Transverse colon (tissue), 4 donors: ENCODE results near the gene ACHE. TPM values are rescaled to one million over a fixed set of nuclear protein-coding genes. Genes with fewer than 3 reads are reported as not detected.
"Not testable (repeated sequence)": the region's sequence is repeated elsewhere in the genome, so short reads cannot be mapped to it uniquely, and the experiment has no call there.

Experiments used
- DNase-seq: peaks from one replicate; pipeline ENCODE4 v3.0.0-alpha.2; 2019
- H3K27ac ChIP-seq, 4 donors: fragments of 200-600 bp; sonication (generic); 2 replicates each; pipeline ENCODE4 v1.5.1; 2016 to 2018; ENCODE audit warnings: inconsistent platforms in 4 of 4
- H3K27me3 ChIP-seq: fragments of 200-600 bp; sonication (generic); 2 replicates; pipeline ENCODE4 v1.5.1; 2017; ENCODE audit warnings: inconsistent platforms
- H3K36me3 ChIP-seq, 4 donors: fragments of 200-600 bp; sonication (generic); 2 replicates each; pipeline ENCODE4 v1.5.1; 2017 to 2019; ENCODE audit warnings: inconsistent platforms in 4 of 4
- H3K4me1 ChIP-seq, 4 donors: fragments of 200-600 bp; sonication (generic); 2 replicates each; pipeline ENCODE4 v1.5.1; 2017 to 2020; ENCODE audit warnings: inconsistent platforms in 4 of 4
- H3K4me3 ChIP-seq, 4 donors: fragments of 200-600 bp; sonication (generic); 1 replicate in 1 of 4; 2 replicates in 3 of 4; pipeline versions ENCODE4 v1.5.1 to v1.6.1; 2017 to 2019; ENCODE audit warnings: inconsistent platforms in 4 of 4
- H3K9me3 ChIP-seq, 2 donors: fragments of 200-600 bp; sonication (generic); 2 replicates each; pipeline ENCODE4 v1.5.1; 2017 to 2019; ENCODE audit warnings: inconsistent platforms in 2 of 2
- EP300 ChIP-seq: sonication (generic); formaldehyde crosslinking; IDR thresholded peaks from one replicate; pipeline ENCODE4 v1.6.1; 2017; ENCODE audit warnings: antibody characterized with exemption, low read depth
- POLR2A ChIP-seq: fragments of 450-650 bp; IDR thresholded peaks from one replicate; pipeline ENCODE4 v1.6.1; 2016; ENCODE audit warnings: antibody characterized with exemption, mild to moderate bottlenecking, moderate library complexity
- POLR2AphosphoS5 ChIP-seq, 3 donors: sonication (generic); formaldehyde crosslinking; IDR thresholded peaks; one replicate each; pipeline ENCODE4 v1.6.1; 2016; ENCODE audit warnings: antibody characterized with exemption in 3 of 3
- WGBS, 2 donors: methylation state at CpG; one replicate each; pipeline ENCODE4 v1.1.5; 2018; ENCODE audit warnings: low coverage in 1 of 2; 5-methylcytosine and 5-hydroxymethylcytosine counted together
- in situ Hi-C, 4 donors: fragments of 200-750 bp; cut with MboI; loops; one replicate each; pipeline versions ENCODE4 v1.15.0 to v1.15.1; 2017; ENCODE audit warnings: low sequenced_read_pairs in 3 of 4, low pct_ligation_motif_present in 1 of 4, low pct_unique_long_range_greater_than_20kb in 1 of 4
- intact Hi-C: fragments of 100-400 bp; cut with DNase I; formaldehyde crosslinking; loops from one replicate; pipeline ENCODE4 v1.15.1; 2023; ENCODE audit warnings: low total_unique reads
- total RNA-seq, 4 donors: library from RNA; depleted of rRNA; stranded (reverse); fragments of >200 nt; gene quantifications; one replicate each; pipeline ENCODE4 v1.1.0, GENCODE V29; 2016
- TF ChIP-seq, protein P1 (sequence below), 5 experiments: fragments of 200-600 bp in 3 of 5; fragments of 450-650 bp in 2 of 5; sonication (generic) in 3 of 5; IDR thresholded peaks; 1 replicate in 2 of 5; 2 replicates in 3 of 5; pipeline ENCODE4 v1.5.1; 2016 to 2017; ENCODE audit warnings: antibody characterized with exemption in 5 of 5, inconsistent platforms in 3 of 5, mild to moderate bottlenecking in 2 of 5, moderate library complexity in 1 of 5

ACHE gene
- total RNA-seq, 4 donors from 2014 or later, result 3.8 to 29.9 (median 14.3) TPM

DNA sequence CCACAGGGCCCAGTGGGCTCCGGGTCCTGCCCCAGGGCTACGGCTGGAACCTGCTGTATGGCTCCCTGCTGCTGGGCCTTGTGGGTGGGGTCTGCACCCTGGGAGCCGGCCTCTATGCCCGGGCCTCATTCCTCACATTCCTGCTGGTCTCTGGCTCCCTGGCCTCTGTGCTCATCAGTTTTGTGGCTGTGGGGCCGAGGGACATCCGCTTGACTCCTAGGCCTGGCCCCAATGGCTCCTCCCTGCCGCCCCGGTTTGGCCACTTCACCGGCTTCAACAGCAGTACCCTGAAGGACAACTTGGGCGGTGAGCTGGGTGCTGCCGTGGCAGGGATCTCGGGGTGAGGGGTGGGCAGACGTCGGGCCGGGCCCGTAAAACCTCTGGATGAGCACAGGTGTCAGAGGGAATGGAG lies 38.8 kb downstream of the ACHE start:
- no peak for DNase-seq
- H3K27me3 ChIP-seq, result no peaks in the 10 kb centered on the region
- no peaks in the 10 kb centered on the region for H3K9me3 ChIP-seq
- no peak overlapping the region for H3K27ac ChIP-seq
- H3K36me3 ChIP-seq, result no peaks in the 10 kb centered on the region
- intact Hi-C loops (loop anchor here (10.0 kb wide), 1 partner anchor 152 kb away; the partner anchor contains the start of gene POP7), in situ Hi-C loops (loop anchor here in 3 of 4 donors (5.0 to 25.0 kb wide), 3 partner anchors 62 to 155 kb away; partner anchors contain the start of genes EPO (in 1 of the 3) and POP7 (in 1 of the 3))
- H3K4me1 ChIP-seq, result peaks cover 0 to 16% (median 12%) of the 10 kb centered on the region in 4 donors
- 96% methylated on average over 16 of the region's 16 CpGs; no CpG with 5 or more reads in 1 of the 2 donors for WGBS, 2 donors
- H3K4me3 ChIP-seq, result no peak overlapping the region
- no peak for TF ChIP-seq EP300
- TF ChIP-seq, protein P1, sequence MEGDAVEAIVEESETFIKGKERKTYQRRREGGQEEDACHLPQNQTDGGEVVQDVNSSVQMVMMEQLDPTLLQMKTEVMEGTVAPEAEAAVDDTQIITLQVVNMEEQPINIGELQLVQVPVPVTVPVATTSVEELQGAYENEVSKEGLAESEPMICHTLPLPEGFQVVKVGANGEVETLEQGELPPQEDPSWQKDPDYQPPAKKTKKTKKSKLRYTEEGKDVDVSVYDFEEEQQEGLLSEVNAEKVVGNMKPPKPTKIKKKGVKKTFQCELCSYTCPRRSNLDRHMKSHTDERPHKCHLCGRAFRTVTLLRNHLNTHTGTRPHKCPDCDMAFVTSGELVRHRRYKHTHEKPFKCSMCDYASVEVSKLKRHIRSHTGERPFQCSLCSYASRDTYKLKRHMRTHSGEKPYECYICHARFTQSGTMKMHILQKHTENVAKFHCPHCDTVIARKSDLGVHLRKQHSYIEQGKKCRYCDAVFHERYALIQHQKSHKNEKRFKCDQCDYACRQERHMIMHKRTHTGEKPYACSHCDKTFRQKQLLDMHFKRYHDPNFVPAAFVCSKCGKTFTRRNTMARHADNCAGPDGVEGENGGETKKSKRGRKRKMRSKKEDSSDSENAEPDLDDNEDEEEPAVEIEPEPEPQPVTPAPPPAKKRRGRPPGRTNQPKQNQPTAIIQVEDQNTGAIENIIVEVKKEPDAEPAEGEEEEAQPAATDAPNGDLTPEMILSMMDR (IDR thresholded peaks at IDR 0.05), result no peak
- TF ChIP-seq POLR2A, result no peak
- no peak for TF ChIP-seq POLR2AphosphoS5 (IDR thresholded peaks at IDR 0.05)

DNA sequence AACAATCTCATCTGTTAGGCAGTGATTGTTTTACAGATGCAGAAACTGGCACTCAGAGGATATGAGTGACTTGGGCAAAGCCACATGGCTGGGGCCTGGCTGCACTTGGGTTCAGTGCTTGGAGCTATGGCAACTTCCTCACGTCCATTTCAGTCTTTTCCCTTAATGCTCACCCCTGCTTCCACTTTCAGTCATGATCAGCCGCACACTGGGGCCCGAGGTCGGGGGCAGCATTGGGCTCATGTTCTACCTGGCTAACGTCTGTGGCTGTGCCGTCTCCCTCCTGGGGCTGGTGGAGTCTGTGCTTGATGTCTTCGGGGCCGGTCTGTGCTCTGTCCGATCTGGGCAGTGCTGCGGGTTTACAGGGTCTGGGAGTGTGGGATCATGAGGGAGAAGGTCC lies 40.2 kb downstream of the ACHE start:
- H3K27me3 ChIP-seq, result no peaks in the 10 kb centered on the region
- intact Hi-C loops (loop anchor here (10.0 kb wide), 1 partner anchor 151 kb away; the partner anchor contains the start of gene POP7), in situ Hi-C loops (loop anchor here in 3 of 4 donors (5.0 to 25.0 kb wide), 3 partner anchors 61 to 153 kb away; partner anchors contain the start of genes EPO (in 1 of the 3) and POP7 (in 1 of the 3))
- H3K9me3 ChIP-seq, result no peaks in the 10 kb centered on the region
- TF ChIP-seq POLR2A, result no peak
- TF ChIP-seq EP300, result no peak
- TF ChIP-seq, protein P1 (IDR thresholded peaks at IDR 0.05), result no peak
- TF ChIP-seq POLR2AphosphoS5 (IDR thresholded peaks at IDR 0.05), result no peak
- H3K4me1 ChIP-seq, result peaks cover 0 to 20% (median 14%) of the 10 kb centered on the region in 4 donors
- DNase-seq, result no peak
- no peaks in the 10 kb centered on the region for H3K36me3 ChIP-seq
- 86% methylated on average over 10 of the region's 10 CpGs; no CpG with 5 or more reads in 1 of the 2 donors for WGBS, 2 donors
- no peak overlapping the region for H3K27ac ChIP-seq
- no peak overlapping the region for H3K4me3 ChIP-seq

DNA sequence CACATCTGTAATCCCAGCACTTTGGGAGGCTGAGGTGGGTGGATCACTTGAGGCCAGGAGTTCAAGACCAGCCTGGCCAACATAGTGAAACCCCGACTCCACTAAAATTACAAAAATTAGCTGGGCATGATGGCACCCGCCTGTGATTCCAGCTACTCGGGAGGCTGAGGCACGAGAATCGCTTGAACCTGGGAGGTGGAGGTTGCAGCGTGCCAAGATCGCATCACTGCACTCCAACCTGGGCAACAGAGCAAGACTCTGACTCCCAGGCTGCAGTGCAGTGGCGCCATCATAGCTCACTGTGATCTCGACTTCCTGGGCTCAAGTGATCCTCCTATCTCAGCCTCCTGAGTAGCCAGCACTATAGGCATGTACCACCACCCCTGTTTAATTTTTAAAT lies 40.8 kb downstream of the ACHE start:
- H3K27me3 ChIP-seq, H3K36me3 ChIP-seq, H3K27ac ChIP-seq, H3K9me3 ChIP-seq, DNase-seq, H3K4me3 ChIP-seq: not testable (repeated sequence)
- in situ Hi-C loops, result loop anchor here in 3 of 4 donors (5.0 to 25.0 kb wide), 4 partner anchors 53 to 153 kb away; partner anchors contain the start of genes EPO (in 1 of the 3) and POP7 (in 1 of the 3)
- H3K4me1 ChIP-seq, result peaks cover 0 to 20% (median 14%) of the 10 kb centered on the region in 4 donors
- 96% methylated on average over 9 of the region's 9 CpGs; no CpG with 5 or more reads in 1 of the 2 donors for WGBS, 2 donors
- intact Hi-C loops, result loop anchor here (10.0 kb wide), 1 partner anchor 150 kb away; the partner anchor contains the start of gene POP7

DNA sequence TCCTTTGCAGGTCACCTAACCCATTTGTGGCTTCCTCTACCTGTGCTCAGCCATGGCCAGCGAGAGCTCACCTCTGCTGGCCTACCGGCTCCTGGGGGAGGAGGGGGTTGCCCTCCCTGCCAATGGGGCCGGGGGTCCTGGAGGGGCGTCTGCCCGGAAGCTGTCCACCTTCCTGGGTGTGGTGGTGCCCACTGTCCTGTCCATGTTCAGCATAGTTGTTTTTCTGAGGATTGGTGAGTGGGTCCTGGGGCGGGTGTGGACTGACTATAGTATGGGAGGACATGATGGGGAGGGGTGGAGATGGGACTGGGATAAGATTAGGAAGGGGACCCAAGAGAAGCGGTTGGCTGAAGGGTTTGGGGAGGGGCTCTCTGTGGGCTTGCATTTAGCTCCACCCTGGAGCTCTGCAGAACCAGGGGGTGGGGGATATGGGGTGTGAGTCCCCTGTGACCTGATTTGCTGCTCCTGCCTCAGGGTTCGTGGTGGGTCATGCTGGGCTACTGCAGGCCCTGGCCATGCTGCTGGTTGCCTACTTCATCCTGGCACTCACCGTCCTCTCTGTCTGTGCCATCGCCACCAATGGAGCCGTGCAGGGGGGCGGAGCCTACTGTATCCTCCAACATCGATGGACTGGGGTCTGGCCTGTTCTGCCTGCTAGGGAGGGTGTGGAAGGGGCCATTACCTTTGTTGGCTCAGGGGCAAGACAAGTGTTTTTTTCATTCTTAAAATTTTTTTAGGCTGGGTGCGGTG lies 41.4 kb downstream of the ACHE start:
- DNase-seq, result no peak
- H3K4me1 ChIP-seq, result peaks cover 0 to 20% (median 14%) of the 10 kb centered on the region in 4 donors
- WGBS, 2 donors, result 94 to 100% methylated on average over 2 to 12 of the region's 14 CpGs
- in situ Hi-C loops (loop anchor here in 3 of 4 donors (5.0 to 25.0 kb wide), 3 partner anchors 52 to 142 kb away; partner anchors contain the start of genes EPO (in 1 of the 3) and POP7 (in 1 of the 3)), intact Hi-C loops (loop anchor here (10.0 kb wide), 1 partner anchor 150 kb away; the partner anchor contains the start of gene POP7)
- H3K36me3 ChIP-seq, result no peaks in the 10 kb centered on the region
- TF ChIP-seq POLR2A, result no peak
- no peak for TF ChIP-seq POLR2AphosphoS5 (IDR thresholded peaks at IDR 0.05)
- TF ChIP-seq, protein P1 (IDR thresholded peaks at IDR 0.05), result no peak
- TF ChIP-seq EP300, result no peak
- H3K9me3 ChIP-seq, result no peaks in the 10 kb centered on the region
- H3K4me3 ChIP-seq, result no peak overlapping the region
- H3K27me3 ChIP-seq, result no peaks in the 10 kb centered on the region
- H3K27ac ChIP-seq, result no peak overlapping the region
